Mesothelial cell of epicardium (in vitro differentiated cells): Measurements from ENCODE around the gene PLEKHH1. TPM values are rescaled to one million over a fixed set of nuclear protein-coding genes. Genes with fewer than 3 reads are reported as not detected.

Experiments
- DNase-seq, 2 experiments: peaks; one replicate each; pipeline ENCODE4 v3.0.0; 2021; ENCODE audit warnings: low spot score in 2 of 2; ENCODE audit not compliant: unreplicated experiment in 2 of 2
- H3K27ac Mint-ChIP-seq: 2 replicates; pipeline ENCODE4 v1.8.0; 2021; ENCODE audit warnings: mixed read lengths
- H3K27me3 Mint-ChIP-seq: 2 replicates; pipeline ENCODE4 v1.8.0; 2021; ENCODE audit warnings: low read depth, mixed read lengths
- H3K36me3 Mint-ChIP-seq: 2 replicates; pipeline ENCODE4 v1.8.0; 2021; ENCODE audit warnings: mixed read lengths
- H3K4me1 Mint-ChIP-seq: 2 replicates; pipeline ENCODE4 v1.8.0; 2021; ENCODE audit warnings: mixed read lengths
- H3K4me3 Mint-ChIP-seq: 2 replicates; pipeline ENCODE4 v1.8.0; 2021; ENCODE audit warnings: mild to moderate bottlenecking, moderate library complexity, mixed read lengths
- H3K9me3 Mint-ChIP-seq: 2 replicates; pipeline ENCODE4 v1.8.0; 2021; ENCODE audit warnings: mixed read lengths
- CTCF ChIP-seq: fragments of 200-600 bp; sonication (generic); IDR thresholded peaks from one replicate; pipeline ENCODE4 v1.5.0; 2021; ENCODE audit warnings: antibody characterized with exemption; ENCODE audit not compliant: unreplicated experiment
- total RNA-seq: library from RNA; stranded (reverse); gene quantifications from 3 replicates; pipeline ENCODE4 v1.2.1, GENCODE V29; 2021

The PLEKHH1 gene
- total RNA-seq, 1 donor from 2014 or later, result 21.4 TPM

- Mint-ChIP-seq H3K27ac (no peak overlapping the region), H3K27me3 (no peaks in the 10 kb centered on the region), H3K36me3 (peaks cover 24% of the 10 kb centered on the region), H3K4me1 (peaks cover 10% of the 10 kb centered on the region), H3K4me3 (no peak overlapping the region), H3K9me3 (peaks cover 19% of the 10 kb centered on the region)
- TF ChIP-seq CTCF, result no peak
- no peak for DNase-seq
Observed at GRCh38 chr14:67544590-67544989, 11.5 kb downstream of the PLEKHH1 start.

GRCh38 chr14:67547224-67547780 is 14.2 kb downstream of the PLEKHH1 start:
- no peak overlapping the region for H3K4me3 Mint-ChIP-seq
- H3K9me3 Mint-ChIP-seq, result peaks cover 19% of the 10 kb centered on the region
- H3K27me3 Mint-ChIP-seq, result no peaks in the 10 kb centered on the region
- H3K27ac Mint-ChIP-seq, result no peak overlapping the region
- TF ChIP-seq CTCF, result no peak
- H3K36me3 Mint-ChIP-seq, result peaks cover 24% of the 10 kb centered on the region
- DNase-seq, result no peak
- no peaks in the 10 kb centered on the region for H3K4me1 Mint-ChIP-seq

GRCh38 chr14:67549734-67550133 is 16.6 kb downstream of the PLEKHH1 start:
- Mint-ChIP-seq H3K4me1 (no peaks in the 10 kb centered on the region), H3K9me3 (peaks cover 12% of the 10 kb centered on the region), H3K27me3 (no peaks in the 10 kb centered on the region), H3K4me3 (no peak overlapping the region), H3K27ac (no peak overlapping the region), H3K36me3 (peaks cover 6% of the 10 kb centered on the region)
- no peak for DNase-seq
- TF ChIP-seq CTCF, result no peak

- Mint-ChIP-seq H3K27ac (no peak overlapping the region), H3K27me3 (no peaks in the 10 kb centered on the region), H3K4me3 (no peak overlapping the region), H3K36me3 (no peaks in the 10 kb centered on the region), H3K9me3 (peaks cover under 1% of the 10 kb centered on the region), H3K4me1 (no peaks in the 10 kb centered on the region)
- DNase-seq, result no peak
- TF ChIP-seq CTCF, result no peak
Observed at GRCh38 chr14:67551123-67551522, 18.0 kb downstream of the PLEKHH1 start.

- Mint-ChIP-seq H3K4me3 (no peak overlapping the region), H3K4me1 (peaks cover 1% of the 10 kb centered on the region), H3K36me3 (no peaks in the 10 kb centered on the region), H3K9me3 (no peaks in the 10 kb centered on the region), H3K27me3 (no peaks in the 10 kb centered on the region), H3K27ac (no peak overlapping the region)
- TF ChIP-seq CTCF, result no peak
- DNase-seq, result no peak
Observed at GRCh38 chr14:67551940-67552339, 18.9 kb downstream of the PLEKHH1 start.

- no peak overlapping the region for H3K27ac Mint-ChIP-seq
- no peak for TF ChIP-seq CTCF
Observed at GRCh38 chr14:67553547-67553946, 20.5 kb downstream of the PLEKHH1 start.

More at GRCh38 chr14:67553547-67553946, 20.5 kb downstream of the PLEKHH1 start:
- H3K9me3 Mint-ChIP-seq, result no peaks in the 10 kb centered on the region
- DNase-seq, result no peak
- H3K27me3 Mint-ChIP-seq, result no peaks in the 10 kb centered on the region
- peaks cover 4% of the 10 kb centered on the region for H3K4me1 Mint-ChIP-seq
- H3K36me3 Mint-ChIP-seq, result no peaks in the 10 kb centered on the region
- H3K4me3 Mint-ChIP-seq, result no peak overlapping the region
